Stimulated activated CD8-positive, alpha-beta memory T cell treated with anti-CD3 and anti-CD28 coated beads, Interleukin-7, amount 100 ng/mL, for 24 hours (primary cell): ENCODE results near the gene CCDC88C.
"Not testable (repeated sequence)": the region's sequence is repeated elsewhere in the genome, so short reads cannot be mapped to it uniquely, and the experiment has no call there.

ENCODE experiments used
- DNase-seq: peaks from one replicate; pipeline ENCODE4 v3.0.0-alpha.2; 2020; ENCODE audit warnings: low read depth

The CCDC88C gene

DNA sequence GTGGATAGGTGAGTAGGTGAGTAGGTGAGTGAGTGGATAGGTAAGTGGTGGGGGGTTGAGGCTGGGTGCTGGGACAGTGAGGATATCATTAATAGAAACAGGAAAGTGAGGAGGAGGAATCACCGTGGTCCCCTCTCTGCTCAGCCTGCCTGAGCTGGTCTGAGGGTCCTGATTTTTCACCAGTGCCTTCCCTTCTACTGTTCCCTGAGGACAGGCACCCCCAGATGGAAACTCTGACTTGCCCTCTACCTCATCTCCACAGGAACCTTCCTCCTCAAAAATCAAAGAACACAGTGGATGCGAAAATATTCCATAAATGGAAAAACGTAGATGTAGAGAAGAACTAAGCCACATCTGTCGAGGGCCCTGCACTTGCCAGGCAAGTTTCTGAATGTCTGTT, 175.0 kb downstream of the CCDC88C start:
- no peak for DNase-seq

DNA sequence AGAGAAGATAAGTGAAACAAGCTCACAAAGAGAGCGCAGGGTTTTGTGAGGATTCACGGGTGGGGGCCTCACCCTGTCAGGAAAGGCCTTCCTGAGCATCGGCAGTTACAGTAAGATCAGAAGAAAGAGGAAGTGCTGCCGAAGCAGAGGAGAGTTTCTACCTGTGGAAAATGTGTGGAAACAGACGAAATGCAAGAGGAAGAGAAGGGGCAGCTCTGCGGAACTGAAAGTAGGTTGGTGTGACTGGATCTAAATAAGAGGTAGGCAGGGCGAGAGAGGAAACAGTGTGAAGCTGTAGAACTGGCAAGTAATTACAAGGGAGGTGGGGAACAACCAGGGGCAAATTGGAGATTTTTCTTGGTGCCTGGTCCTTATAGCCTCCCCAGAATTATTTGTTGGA, 175.8 kb downstream of the CCDC88C start:
- no peak for DNase-seq

DNA sequence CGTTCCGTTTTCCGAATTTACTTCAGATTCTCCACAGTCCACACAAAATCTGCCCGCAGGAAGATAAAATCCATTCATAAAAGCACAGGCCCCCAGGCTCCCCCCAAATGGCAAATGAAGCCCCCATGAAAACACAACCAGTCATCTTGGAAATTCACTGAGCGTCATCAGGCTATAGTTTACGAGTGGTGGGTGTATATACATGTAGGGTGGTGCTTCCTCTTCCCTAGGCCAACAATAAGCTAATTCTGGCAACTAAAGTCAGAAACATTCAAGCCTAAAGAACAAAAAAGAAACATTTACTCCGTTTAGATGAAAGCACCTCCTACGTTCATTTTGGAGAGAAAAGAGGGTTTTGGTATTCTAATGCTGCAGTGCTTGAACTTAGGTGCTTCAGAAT, 179.0 kb downstream of the CCDC88C start:
- DNase-seq, result no peak

DNA sequence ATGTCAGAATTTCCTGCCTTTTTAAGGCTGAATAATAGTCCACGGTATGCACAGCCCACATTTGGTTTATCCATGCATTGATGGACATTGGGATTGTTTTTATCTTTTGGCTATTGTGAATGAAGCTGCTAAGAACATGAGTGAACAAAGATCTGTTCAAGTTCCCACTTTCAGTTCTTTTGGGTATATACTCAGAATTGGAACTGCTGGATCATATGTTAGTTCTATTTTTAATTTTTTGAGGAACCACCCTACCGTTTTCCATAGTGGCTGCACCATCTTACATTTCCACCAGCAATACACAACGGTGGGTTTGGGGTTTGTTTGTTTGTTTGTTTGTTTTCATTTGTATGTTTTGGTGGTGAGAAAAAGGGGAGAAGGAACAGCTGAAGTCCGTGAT, 179.5 kb downstream of the CCDC88C start:
- DNase-seq, result no peak

DNA sequence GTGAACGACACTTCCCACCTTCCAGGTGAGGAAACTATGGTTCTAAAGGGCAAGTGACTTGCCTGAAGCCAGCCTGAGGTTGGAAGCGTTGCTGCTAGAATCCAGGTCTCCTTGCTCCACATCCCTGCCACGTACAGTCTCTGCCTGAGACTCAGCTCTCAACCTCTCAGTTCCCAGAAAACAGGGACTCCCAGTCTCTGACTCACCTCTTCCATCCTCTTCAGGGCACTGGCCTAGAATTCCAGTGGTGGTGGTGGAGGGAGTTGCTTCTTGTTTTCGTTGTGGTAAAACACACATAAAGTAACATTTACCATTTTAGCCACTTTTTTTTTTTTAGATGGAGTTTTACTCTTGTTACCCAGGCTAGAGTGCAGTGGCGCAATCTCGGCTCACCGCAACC, 180.4 kb downstream of the CCDC88C start:
- DNase-seq, result no peak

DNA sequence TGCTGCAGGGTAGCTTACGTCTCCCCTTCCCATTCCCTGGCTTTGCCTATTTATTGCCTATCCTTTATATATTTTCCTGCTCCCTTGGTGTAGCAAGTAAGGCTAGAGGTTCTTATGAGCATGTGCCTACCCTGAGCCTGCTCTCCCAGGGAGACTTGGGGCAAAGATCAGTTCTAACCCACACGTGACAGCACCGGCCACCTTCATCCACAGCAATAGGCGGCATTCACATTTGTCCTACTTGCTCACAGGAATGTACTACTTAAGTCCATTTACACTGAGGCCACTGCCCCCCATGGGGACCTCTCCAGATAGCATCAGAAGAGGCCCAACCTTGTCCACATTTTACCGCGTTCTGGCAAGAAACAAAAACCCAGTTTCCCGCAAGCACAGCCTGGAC, 181.8 kb downstream of the CCDC88C start:
- DNase-seq, result no peak

DNA sequence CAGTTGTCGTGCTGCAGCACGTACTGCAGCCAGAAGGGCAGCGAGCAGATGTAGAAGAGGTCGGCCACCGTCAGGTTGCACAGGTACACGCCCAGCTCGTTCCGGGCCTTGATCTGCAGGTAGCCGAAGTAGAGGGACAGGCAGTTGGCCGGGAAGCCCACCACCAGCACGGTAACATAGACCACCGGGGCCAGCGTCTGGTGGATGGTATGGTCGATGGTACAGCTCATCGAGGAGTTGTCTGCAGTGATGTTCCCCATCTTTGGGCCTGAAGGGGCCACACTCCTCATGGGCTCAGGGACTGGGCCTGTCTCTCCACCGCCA, 182.9 kb downstream of the CCDC88C start:
- no peak for DNase-seq

DNA sequence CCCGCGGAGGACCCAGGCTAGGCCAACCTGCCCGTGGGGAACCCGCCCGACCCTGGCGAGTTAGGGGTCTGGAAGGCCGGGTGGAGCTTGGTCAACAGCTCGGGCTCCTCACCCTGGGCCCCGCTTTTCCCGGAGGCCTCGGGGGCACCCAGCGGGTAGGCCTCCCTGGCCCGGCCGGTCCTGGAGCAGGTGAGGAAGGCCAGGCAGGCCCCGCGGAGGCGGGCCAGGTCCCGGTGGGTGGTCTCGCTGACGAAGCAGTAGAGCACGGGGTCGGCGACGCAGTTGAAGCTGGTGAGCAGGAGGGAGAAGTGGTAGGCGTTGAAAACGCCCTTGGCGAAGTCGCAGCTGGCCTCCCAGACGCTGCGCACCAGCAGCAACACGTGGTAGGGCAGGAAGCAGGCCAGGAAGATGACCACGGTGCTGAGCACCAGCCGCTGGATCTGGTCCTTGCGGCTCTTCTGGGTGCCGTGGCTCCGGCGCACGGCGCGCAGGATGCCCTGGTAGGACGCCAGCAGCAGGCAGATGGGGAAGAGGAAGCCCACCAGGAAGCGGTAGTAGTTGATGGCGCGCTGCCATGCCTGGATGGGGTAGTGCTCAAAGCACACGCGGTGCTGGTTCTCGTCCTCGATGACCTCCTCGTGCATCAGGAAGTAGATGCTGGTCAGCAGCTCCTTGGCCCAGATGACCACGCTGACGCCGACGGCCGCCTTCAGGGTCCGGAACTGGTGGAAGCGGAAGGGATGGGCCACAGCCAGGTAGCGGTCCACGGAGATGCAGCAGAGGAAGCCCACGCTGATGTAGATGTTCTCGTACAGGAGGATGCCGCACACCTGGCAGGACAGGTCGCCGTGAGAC, 183.5 kb downstream of the CCDC88C start:
- no peak for DNase-seq

DNA sequence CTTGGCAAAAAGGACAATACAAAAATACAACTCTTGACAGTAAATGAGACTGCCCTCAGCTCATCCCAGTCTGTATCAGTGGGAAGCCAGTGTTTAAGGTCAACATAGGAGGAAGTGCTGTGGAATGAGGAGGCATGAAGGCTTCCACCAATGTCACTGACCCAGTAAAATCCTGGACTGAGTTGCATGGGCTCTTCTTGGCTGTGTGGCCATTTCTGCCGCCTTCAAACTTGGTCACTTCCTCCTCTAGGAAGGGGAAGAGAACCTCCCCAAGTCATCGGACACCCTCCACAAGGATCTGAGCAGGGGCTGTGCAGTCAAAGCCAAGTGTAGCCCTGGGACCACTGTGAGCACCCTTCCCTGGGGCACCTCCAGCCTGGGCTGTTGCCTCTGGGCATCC, 185.0 kb downstream of the CCDC88C start:
- no peak for DNase-seq

DNA sequence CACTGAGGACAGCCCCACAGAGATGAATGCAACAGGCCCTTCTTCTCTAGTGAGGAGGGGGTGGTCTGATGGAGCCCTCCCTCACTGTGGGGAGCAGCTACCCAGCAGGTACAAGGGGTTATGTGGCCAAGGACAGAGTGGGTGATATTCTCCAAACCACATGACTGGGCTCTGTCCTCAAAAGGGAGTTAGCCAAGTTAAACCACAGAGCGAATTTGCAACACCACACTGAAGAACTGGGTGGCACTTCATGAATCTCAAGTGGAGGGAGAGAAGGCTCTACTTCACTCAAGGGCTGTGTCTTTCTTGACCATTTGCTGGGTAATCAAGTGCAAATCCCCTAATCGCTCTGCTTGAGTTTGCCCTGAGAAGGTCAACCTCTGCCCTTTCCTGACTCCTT, 185.6 kb downstream of the CCDC88C start:
- no peak for DNase-seq

DNA sequence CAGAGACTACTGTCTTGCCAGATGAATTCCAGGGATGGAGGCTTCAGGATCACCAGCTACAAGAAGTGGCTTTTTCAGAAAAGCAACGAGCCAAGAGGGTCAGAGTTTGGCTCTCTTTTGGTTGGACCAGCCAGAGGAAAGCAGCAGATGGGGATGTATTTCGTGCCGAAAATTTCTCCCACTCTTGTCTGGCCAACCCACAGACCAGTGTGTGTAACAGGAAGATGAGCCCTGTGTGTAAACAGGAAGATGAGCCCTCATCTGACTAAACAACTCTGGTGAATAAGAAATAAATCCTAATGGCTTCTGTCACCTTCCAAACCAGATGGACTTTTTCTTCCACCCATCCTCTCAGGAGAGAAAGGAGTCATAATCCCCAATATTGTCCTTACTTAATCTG, 186.2 kb downstream of the CCDC88C start:
- DNase-seq, result no peak

DNA sequence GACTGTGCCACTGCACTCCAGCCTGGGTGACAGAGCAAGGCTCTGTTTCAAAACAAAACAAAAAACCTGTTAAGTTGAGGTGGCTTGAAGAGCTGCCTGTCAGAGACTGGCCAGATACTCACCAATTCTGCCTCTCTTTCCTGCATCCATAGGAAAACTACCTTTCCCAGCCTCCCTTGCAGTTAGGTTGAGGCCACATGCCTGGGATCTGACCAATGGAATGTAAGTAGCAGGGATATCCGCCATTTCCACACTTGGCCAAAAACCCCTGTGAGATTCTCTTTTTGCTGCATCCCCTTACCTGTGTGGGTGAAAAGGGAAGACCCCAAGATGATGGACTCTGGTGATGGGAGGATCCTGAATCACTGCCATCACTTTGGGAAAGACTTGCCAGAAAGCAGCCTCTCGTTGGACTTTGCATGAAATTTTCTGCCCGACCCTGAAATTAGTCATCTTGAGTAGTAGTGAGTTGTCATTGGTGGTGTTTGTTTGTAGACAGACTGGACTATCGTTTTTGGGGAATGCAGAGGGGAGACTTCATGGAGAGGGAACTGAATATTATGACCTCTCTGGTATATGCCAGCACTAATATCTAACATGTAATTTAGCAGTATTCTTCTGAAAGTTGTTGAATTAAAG, 187.1 kb downstream of the CCDC88C start:
- no peak for DNase-seq

DNA sequence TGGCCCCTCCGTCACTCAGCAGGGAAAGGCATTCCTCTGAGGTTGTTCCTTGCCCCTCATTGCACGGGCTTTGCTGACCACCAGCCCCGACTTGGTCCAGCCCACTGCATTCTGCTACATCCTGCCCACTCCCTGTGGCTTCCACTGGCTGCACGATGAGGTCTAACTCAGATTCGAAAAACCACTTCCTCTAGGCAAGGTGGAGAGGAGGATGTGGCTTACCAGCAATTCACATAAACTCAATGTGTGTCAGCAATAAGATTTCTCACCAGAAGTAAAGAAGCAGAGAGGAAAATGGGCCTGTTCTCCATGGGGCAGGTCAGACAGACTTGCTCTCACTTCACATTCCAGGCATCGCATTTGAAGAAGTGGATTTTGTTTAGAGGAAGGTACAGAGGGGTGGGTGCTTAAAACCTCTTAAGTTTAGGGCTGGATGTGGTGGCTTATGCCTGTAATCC, 187.8 kb downstream of the CCDC88C start:
- no peak for DNase-seq

DNA sequence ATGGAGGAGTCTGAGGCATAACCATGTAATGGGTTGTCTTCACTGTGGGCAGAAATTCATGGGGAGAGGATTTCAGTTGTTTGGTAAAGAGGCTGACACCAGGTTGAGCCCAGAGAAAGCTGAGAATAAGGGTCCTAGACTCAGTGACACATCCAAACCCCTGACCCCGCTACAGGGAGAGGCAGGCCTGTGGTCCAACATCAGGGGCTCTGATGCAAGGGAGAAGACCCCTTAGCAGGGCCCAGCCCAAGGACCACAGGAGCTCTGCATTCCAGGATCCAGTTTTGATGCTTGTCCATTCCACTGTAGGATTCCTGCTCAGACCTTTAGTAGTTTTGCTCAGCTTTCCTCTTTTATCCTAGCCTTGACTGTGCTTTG, 188.6 kb downstream of the CCDC88C start:
- no peak for DNase-seq

DNA sequence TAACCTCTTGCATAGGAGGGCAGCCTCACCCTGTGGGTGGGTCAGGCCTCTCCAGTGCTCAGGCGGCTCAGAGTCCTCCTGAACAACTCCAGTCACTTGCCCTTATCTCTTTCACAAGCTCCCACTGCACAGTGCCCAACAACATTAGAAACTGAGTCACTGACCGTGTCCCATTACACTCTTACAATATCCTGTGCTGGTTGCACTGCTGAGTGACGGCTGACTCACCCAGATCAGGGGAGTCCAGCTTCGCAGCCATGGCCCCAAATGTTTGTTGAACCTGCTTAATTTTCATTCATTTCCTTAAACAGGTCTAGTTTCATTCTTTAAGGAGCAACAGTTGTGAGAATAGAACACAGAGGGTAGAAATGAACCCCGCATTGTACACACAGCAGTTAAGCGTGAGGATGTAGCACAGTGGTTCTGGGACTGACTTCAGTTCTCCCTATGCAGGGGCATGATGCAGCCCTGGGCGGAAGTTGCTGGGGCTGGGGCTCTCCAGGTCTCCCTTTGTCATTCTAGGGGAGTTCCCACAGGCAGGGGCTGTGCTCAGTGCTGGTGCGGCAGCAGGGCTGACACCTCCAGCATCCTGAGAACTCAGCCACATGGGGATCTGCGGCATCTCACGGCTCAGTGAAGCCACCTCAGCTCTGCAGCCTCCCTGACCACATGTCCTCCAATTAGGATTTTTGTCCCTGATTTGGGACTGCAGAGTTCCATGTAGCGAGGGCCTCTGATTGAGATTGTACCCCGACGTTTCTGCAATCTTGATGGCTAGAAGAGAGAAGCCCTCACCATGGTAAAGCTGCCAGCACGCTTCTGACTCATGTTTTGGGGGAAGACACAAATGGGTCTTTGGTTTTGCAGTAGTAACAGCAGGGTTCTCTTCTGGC, 189.3 kb downstream of the CCDC88C start:
- DNase-seq, result peak; percentile 64

DNA sequence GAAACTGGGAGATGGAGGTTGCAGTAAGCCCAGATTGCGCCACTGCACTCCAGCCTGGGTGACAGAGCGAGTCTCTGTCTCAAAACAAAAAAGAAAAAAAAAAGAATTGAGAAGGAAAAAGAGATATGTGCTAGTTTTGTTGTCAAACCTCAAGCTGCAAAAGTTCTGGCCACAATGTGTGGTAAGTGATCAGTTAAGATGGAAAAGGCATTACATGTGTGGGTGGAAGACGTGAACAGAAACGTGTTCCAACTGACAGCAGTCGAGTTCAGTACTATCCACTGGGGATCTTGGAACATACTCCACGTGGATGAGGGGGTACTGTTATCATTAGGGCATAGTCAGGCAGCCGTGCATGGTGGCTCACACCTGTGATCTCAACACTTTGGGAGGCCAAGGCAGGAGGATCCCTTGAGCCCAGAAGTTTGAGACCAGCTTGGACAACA, 190.4 kb downstream of the CCDC88C start:
- no peak for DNase-seq

DNA sequence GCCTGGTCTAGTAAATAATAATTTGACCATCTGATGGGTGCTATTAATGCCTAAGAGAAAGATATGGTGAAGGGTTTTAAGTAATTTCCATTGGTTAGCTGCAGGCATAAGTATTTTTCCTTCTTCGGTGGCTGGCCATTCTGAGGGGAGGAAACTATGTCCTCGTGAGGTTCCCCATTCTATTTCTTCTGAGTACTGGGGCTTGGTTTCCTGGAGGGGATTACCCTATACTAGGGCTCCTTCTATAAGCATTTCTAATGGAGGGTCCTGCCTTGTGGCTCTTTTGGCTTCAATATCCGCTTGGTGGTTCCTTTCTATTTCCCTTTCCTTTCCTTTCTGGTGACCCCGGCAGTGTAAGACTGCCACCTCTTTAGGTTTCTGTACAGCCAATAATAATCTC, 191.3 kb downstream of the CCDC88C start:
- DNase-seq, result not testable (repeated sequence)

DNA sequence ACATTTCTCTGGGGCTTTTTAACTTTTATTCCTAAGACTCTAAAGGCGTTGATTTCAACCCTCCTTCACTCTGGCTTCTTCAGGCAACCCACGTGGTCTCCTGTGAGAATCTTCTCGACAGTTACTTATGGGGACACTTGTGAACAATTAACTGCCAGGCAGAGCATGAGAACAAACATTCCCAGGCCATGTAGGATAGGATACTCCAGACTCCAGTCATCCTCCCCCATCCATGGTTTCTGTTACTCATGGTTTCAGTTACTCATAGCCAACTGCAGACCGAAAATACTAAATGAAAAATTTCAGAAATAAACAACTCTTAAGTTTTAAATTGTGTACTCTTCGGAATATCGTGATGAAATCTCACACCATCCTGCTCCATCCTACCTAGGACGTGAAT, 192.6 kb downstream of the CCDC88C start:
- no peak for DNase-seq

DNA sequence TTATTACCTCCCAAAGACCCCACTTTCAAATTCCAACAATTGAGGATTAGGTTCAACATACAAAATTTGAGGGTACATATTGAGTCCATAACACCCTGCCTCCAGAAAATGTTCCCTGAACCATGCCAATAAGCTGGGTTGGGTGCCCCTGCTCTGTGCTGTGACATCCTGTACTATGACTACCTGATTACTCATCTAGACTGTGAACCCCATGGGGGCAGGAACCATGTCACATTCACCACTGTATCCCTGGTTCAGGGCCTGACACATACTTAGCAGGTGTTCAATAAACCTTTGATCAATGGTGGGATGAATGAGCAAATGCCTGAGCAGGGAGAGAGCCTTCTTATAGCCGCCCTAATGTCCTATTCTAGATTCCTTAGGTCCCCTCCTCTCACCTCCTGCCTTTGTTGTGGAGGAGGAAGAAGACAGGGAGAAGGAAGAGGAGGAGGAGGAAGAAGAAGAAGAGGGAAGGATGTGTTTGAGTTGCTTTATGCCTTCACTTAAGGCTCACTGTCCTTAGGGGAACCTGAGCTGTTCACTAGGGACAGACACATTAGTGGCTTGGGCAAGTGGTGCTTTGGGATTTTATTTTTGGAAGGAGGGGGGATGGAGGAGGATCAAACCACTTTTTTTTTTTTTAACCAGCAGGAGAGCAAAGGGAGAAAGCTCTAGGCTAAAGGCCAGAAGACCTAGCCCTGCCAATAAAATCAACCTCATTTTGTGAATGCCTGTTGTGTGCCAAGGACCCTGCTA, 194.4 kb downstream of the CCDC88C start:
- DNase-seq, result no peak
